GM18867 (cell line): ENCODE data around the gene ABCD3.

Experiments
- ATAC-seq: cut with Tn5 transposase; IDR thresholded peaks from one replicate; pipeline ENCODE4 v1.9.1; 2021; ENCODE audit warnings: mild to moderate bottlenecking, moderate library complexity; ENCODE audit not compliant: unreplicated experiment

Gene ABCD3

GRCh38 chr1:94462606-94463005 is 44.4 kb downstream of the ABCD3 start:
- ATAC-seq, result no peak

DNA sequence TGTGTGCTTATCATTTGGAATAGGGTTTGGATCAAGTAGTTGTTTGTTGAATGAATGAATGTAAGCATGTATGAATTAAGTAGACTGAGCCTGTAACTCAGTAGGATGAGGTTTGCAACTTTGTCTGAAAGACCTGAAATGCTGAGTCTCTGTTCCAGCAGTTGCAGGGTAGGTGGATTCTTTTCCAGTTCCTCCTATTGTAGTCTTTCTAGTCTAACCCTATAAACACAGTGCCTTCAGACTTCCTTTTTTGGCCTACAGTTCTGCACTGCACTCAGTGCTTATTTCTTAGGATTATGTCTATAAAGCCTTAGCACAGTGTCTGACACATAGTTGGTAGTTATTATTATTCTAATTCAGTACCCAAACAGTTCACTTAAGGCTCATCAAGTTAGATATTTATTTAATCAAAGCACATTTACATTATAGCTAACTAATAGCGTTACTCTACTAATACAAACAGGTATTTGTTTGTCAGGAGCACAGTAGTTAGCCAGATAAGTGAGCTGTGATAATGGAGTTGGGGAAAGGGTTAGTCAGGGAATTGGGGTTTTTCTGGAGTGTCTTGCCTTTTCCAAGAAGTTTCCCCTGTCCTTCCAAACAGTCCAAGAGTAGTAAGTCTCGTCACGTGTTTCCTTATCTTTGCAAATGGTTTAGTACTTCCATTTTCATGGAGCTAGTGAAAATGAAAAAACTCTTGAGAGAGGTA is 45.0 kb downstream of the ABCD3 start:
- ATAC-seq, result no peak

GRCh38 chr1:94463765-94464330 is 45.7 kb downstream of the ABCD3 start:
- peak; percentile 59 for ATAC-seq

DNA sequence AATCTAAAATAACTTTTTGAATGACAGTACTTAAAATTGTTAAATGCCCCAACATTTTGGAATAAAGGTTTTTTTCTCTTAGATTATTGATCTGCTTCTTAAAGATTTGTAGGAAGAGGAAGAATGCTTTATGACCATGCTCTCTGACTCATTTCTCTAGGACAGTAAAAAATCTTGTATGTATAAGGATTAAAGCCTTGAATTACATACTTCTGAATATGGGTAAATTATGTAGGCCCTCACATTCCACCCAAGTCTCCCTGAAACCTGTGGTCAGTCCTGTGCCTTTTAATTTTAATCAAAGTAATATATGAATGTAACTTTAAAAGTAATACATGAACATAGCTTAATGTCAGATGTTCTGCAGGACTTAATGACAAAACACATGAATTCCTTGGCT is 50.5 kb downstream of the ABCD3 start:
- no peak for ATAC-seq

GRCh38 chr1:94471271-94471670 is 53.1 kb downstream of the ABCD3 start:
- no peak for ATAC-seq

DNA sequence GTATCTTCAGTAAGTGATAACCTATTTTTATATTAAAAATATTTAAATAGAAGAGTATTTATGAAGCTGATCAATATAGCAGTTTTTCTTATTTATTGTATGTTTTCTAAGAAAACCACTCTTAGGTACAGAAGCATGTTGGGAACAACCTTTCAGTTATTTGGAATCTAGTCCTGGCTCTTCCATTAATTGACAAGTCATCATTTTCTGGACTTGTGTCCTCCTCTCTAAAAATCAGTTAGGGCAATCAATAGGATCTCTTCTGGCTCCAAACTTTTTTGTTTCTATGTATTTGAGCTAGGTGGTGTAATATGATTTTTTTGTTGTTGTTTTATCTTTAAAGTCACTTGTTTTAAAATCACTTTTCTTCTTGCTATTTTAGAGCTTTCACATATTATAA is 57.0 kb downstream of the ABCD3 start:
- ATAC-seq, result no peak

DNA sequence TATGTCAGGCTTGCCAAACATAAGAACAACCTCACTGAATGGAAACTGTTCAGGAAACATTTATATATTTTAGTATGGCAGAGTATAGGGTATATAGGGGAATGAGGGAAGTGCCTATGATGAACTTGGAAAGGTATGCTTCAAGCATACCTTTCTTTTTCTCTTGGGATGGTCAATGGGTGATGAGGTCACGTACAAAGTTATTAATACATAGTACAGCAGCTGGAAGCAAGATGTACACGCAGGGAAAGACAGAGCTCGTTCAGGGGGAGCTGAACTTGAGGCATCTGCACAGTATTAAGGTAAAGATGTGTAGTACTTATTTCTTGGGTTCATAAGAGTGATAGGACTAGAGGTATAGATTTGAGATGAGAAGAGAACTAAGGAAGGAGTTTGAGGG is 61.5 kb downstream of the ABCD3 start:
- no peak for ATAC-seq

- ATAC-seq, result peak; percentile 99
Observed at GRCh38 chr1:94481473-94481933, 63.3 kb downstream of the ABCD3 start.

- no peak for ATAC-seq
Observed at GRCh38 chr1:94486990-94487389, 68.8 kb downstream of the ABCD3 start.

- ATAC-seq, result no peak
Observed at GRCh38 chr1:94490556-94490955, 72.4 kb downstream of the ABCD3 start.

GRCh38 chr1:94496076-94496755 is 78.0 kb downstream of the ABCD3 start:
- no peak for ATAC-seq

- ATAC-seq, result no peak
Observed at GRCh38 chr1:94501426-94501825, 83.2 kb downstream of the ABCD3 start.

- no peak for ATAC-seq
Observed at GRCh38 chr1:94501935-94502334, 83.7 kb downstream of the ABCD3 start.

- ATAC-seq, result no peak
Observed at GRCh38 chr1:94503153-94503552, 85.0 kb downstream of the ABCD3 start.

GRCh38 chr1:94504601-94505000 is 86.4 kb downstream of the ABCD3 start:
- ATAC-seq, result no peak

GRCh38 chr1:94512816-94513215 is 94.6 kb downstream of the ABCD3 start:
- ATAC-seq, result no peak

GRCh38 chr1:94514095-94514727 is 96.0 kb downstream of the ABCD3 start:
- no peak for ATAC-seq

GRCh38 chr1:94515296-94515947 is 97.2 kb downstream of the ABCD3 start:
- ATAC-seq, result no peak

GRCh38 chr1:94519351-94519750 is 101.2 kb downstream of the ABCD3 start:
- ATAC-seq, result no peak

- no peak for ATAC-seq
Observed at GRCh38 chr1:94522304-94522703, 104.1 kb downstream of the ABCD3 start.

DNA sequence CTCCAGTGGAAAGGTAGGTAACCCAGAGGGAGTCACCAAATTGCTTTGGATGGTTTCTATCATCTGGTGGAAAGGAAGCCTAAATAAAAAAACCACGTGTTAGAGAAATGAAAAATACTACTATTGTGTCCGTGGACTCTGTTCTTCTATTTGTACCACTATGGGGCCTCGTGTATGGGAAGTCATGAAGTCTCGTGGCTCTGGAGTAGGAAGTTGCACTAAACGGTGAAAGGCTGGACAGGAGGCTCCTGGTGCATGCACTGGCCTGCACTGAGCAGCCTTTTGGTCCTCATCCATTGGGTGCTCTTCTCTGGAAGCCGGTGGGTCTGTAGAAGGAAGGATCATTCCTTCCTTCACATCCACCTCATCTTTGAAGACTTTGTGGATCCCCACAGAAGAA is 106.3 kb downstream of the ABCD3 start:
- ATAC-seq, result no peak
